OCI-LY3 (cell line): Measurements from ENCODE around the gene SNED1.

Experiments
- CTCF ChIP-seq: fragments of 200-600, 300-600 bp; sonication (generic); IDR thresholded peaks from 2 replicates; pipeline ENCODE4 v1.5.1; 2014; ENCODE audit warnings: antibody characterized with exemption, low read length, low read depth
- EZH2phosphoT487 ChIP-seq: fragments of 200-600 bp; shearing (Covaris generic); IDR thresholded peaks from 2 replicates; pipeline ENCODE4 v1.6.1; 2018; ENCODE audit warnings: antibody characterized with exemption, mixed run types, low read depth

DNA sequence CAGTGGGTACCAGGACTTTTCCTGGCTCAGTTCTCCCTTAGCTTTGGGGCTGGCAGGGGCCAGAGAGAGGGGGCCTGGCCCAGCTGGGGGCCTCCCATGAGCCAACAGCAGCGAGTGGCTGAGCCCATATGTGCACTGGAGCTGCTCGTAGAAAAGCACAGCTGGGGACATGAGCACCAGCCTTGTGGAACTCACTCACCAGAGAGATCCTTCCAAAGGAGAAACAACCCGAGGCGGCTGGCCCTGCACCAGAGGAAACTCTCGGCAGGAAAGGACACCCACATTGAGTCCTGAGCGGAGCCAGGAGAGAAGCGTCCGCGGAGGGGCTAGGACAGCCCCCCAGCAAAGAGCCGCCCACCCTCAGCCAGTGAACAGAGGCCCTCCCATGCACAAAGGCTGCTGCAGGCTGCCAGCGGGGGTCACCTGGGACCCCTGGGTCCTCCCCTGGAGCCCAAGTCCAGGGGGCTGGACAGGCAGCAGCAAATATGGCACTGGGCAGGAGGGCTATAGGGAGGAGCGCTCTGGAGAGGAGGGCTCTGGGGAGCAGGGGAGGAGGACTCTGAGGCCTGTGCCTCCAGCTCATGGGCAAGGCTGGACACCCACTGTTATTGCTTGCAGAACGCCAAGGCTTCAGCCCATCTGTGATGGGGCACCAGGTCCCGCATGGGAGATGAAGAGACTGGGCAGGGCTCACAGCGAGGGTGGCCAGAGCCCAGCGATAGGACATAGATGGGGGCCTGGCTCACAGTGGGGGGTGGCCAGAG, 42.1 kb upstream of the SNED1 start:
- TF ChIP-seq CTCF (no peak), EZH2phosphoT487 (no peak)
